Left ventricle myocardium superior (tissue), 1 donor: ENCODE data around the gene CCL4. TPM values are rescaled to one million over a fixed set of nuclear protein-coding genes. Genes with fewer than 3 reads are reported as not detected.
A peak's percentile ranks its signal among the peaks of the same experiment; 100 is the strongest.
"Not testable (repeated sequence)": the region's sequence is repeated elsewhere in the genome, so short reads cannot be mapped to it uniquely, and the experiment has no call there.

Experiments used
- ATAC-seq: fragments of 200-7000 bp; cut with Tn5 transposase; one replicate; pipeline ENCODE4 v1.9.1; 2020; ENCODE audit warnings: mild to moderate bottlenecking, moderate library complexity
- DNase-seq: peaks from one replicate; pipeline ENCODE4 v3.0.0-alpha.2; 2020
- intact Hi-C: fragments of 100-400 bp; cut with micrococcal nuclease; formaldehyde crosslinking; loops from one replicate; pipeline ENCODE4 v1.11.0; 2022
- long read RNA-seq: library from polyadenylated mRNA; unstranded; transcript quantifications from one replicate; pipeline ENCODE4 v2.0.0, GENCODE V29; 2021
- total RNA-seq: library from RNA; stranded (reverse); fragmentation: NEBNext Ultra II Directional; extraction: Animal tissue kit (Norgen Biotek cat#: 25700); gene quantifications from one replicate; pipeline ENCODE4 v1.2.1, GENCODE V29; 2021
- donor health status: DM: no; HTN: yes; CAD: no; lungs with severe emphysema.

CCL4 gene
- 0.74 TPM for total RNA-seq
- long read RNA-seq, partial matches to known transcripts: 1 of 2 reads
- long read RNA-seq, other reads (novel, unspliced or antisense): 0 of 2 reads

DNA sequence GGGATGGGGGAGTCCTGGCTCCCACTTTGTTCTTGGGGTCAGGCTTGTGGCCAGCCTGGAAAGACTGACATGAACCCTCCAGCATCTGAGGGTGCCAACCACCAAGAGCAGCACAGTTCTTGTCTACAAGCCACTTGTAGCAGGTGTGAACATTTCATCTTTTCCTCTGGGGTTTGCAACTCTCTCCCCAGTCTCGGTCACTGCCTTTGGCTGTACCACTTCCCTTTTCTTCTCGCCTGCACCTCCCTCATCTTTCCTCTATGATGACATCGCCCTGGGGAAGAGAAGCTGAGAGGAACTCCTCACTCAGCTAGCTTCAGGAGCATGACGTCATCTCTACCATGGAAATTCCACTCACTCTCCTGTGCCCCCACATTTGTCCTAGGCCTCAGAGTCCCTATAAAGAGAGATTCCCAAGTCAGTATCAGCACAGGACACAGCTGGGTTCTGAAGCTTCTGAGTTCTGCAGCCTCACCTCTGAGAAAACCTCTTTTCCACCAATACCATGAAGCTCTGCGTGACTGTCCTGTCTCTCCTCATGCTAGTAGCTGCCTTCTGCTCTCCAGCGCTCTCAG is at the start of gene CCL4:
Gene CCL4 (plus strand): TSS at position 427 of the 575 bp plus-strand sequence. CDS start 79 bp downstream, at position 506.
- intact Hi-C loops, DNase-seq: not testable (repeated sequence)
- peak; percentile 80 for ATAC-seq

DNA sequence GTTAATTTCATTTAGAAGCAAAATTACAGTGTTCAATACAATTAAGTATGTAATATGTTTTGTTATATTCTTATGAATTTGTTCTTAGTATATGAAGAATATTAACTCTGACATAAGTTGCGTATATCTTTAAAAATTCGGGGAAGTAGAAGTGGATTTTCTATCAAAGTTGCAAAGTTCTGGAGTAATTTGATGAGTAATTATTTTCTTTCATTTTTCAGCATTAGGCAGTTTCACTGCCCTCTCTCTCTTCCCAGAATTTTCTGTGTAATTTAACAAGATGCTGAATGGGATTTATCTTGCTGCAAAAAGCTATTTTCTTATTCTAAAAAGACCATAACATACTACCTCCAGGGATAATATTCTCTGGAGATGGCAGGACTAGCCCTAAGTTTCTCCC is 48.5 kb upstream of the CCL4 start:
- intact Hi-C loops: no loop called here
- DNase-seq (no peak), ATAC-seq (no peak)

DNA sequence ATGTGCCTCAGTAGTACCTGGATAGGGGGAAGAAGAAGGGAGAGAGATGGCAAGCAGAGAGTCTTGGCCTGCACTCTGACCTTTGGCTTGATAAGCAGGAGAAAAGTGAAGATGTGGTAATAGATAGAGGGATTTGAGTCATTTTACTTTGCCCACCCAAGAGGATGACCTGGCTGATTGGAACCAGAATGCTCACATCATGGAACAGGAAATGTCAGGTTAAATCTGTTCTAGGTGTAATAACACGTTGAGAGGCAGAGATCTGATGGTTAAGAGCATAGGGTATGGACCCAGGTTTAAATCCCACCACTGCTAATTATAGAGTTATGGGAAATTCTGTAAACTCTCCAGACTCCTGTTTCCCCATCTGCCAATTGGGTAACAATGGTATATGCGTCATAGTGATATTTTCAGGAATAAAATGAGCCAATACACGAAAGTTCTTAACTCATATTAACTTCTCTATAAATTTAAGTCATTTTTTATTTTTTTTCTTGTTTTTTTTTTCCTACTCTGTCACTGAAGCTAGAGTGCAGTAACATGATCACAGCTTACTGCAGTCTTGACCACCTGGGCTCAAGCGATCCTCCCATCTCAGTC is 47.6 kb upstream of the CCL4 start:
- intact Hi-C loops: no loop called here
- ATAC-seq (no peak), DNase-seq (no peak)

DNA sequence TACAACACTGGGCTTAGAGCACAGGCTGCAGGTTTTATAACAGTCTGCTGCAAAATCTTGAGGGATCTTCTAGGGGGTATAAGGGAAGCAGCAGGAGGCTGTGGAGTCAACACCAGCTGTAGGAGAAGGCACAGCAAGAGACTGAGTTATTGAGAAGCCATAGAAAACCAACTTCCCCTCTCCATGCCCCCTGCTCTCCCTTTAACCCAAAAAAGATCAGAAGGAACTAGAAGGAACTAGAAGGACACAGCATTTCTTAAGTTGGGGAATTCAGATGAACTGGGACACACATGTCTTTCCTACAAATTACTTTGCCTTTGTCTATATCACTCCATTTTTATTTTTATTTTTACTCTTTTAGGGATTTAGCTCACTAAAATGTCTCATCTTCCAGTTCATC is 45.7 kb upstream of the CCL4 start:
- intact Hi-C loops: no loop called here
- ATAC-seq (no peak), DNase-seq (no peak)

DNA sequence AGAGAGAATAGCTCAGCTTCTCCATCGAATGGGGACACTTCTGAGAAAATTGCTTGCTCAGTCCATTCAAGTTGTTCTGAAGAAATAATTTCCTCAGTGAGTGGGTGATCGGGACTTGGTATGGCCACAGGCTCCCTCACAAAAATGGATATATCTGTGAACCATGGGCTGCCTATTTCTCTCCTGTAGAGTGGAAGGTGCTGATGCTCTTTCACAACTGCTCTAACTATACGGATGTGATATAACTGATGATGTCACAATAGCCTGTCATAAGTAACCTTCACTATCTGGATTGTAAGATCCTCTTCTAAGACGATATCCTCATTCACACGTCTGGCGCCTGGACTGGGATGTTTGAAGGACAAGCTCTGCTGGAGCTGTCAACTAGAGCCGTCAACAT is 44.2 kb upstream of the CCL4 start:
- intact Hi-C loops: no loop called here
- ATAC-seq: no peak
- DNase-seq: no peak

DNA sequence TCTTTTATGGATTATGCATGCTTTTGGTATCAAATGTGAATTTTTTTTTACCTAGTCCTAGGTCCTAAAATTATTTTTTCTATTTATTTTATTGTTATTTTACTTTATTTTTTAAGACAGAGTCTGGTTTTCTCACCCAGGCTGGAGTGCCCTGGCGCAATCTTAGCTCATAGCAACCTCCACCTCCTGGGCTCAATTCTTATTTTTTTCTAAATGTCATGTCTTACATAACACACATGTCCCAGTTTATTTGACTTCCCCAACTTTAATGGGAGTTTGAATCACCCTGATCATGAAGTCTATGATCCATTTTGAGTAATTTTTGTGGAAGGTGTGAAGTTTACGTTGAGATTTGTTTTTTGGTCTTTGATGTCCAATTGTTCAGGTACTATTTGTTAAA is 42.8 kb upstream of the CCL4 start:
- DNase-seq: no peak
- no peak for ATAC-seq
- intact Hi-C loops: no loop called here

DNA sequence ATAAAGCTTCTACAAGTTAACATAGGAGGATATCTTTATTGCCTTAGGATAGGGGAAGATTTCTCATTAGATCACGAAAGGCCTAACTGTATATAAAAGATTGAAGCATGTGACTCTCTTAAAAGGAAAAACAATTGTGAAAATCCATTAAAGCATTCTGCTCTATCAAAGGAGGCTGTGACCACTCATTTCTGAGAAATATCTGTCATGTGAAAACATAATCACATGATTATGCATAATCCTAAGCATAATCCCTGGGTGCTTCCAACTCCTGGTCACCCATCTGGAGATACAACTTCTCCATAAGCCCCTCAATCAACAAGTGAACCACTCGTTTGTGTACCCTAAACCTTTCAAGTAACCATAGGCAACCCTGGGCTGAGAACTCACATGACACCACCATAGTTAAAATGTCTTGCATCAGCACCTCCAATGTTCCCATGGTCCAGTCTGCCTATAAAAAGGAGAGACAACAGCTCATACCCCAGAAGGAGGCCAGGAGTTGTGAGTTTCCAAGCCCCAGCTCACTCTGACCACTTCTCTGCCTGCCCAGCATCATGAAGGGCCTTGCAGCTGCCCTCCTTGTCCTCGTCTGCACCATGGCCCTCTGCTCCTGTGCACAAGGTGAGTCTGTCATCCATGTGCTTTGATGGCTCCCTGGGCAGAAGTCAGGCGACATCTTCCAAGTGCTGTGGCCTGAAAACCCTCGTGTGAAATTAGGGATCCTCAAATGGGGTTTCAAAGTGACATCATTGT is 39.7 kb upstream of the CCL4 start, which contains the start of gene CCL18:
Gene CCL18 (plus strand): TSS at position 487 of the 756 bp plus-strand sequence. CDS start 71 bp downstream, at position 558.
- no peak for ATAC-seq
- DNase-seq: no peak
- intact Hi-C loops: no loop called here

DNA sequence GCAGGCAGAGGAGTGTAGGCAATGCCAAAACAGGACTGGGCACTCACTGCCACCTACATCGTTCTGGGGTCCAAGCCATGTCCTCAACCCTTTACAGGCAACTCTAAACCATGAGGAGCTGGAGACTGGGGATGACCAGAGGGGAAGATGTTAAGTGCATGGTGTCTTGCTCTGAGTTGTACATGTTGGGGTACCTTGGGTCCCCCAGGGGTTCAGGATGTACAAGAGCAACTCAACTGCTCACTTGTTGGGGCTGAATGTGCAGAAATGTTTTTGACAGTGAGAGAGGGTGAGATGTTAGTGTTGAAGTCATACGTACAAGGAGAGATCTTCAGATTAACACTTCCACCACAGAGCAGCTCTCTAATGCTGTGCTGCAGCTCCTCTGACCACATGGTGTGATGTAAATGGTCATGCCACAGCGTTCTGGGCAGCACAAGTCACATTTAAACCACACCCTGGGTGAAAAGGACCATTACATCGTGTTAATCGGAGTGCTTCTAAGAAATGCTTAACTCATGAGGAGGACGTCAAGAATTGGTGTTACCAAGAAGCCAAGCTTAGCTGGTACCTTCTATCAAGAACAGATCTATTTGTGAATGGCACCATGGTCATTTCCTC is 37.2 kb upstream of the CCL4 start:
- peak; percentile 33 for ATAC-seq
- no peak for DNase-seq
- intact Hi-C loops: no loop called here

DNA sequence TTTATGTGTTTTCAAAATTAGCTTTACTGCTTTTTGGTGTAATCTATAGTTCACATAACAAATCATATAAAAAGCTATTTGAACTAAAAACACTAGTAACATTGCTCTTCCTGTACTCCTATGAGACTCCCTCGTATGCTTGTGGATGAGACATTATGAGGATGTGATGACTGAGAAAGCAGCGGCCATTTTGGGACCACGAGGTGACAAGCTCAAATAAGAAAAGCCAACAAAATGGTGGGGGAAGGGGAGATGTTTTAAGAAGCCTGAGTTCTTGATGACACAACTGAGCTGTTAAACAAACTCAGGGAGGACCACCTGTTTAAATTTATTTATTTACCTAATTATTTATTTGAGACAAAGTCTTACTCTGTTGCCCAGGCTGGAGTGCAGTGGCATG is 35.1 kb upstream of the CCL4 start:
- DNase-seq: no peak
- intact Hi-C loops: no loop called here

DNA sequence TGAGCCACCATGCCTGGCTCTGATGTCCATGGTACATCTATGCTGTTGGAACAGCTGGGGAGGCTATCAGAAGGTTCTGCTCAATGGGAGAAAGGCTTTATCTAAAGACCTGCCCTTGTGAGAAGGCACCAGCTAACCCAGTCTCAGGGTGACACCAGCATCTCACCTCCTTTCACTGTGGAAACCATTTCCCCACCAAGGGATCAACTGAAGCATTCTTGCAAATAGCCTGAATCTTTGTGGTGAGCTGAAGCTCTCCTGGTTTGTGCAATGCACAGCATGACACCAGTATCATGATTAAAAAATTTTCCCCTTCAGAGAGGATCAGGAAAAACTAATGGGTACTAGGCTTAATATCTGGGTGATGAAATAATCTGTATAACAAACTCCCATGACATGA is 34.5 kb upstream of the CCL4 start:
- DNase-seq (no peak), ATAC-seq (no peak)
- intact Hi-C loops: no loop called here

More for the DNA sequence above, 35.1 kb upstream of the CCL4 start:
- ATAC-seq: no peak

DNA sequence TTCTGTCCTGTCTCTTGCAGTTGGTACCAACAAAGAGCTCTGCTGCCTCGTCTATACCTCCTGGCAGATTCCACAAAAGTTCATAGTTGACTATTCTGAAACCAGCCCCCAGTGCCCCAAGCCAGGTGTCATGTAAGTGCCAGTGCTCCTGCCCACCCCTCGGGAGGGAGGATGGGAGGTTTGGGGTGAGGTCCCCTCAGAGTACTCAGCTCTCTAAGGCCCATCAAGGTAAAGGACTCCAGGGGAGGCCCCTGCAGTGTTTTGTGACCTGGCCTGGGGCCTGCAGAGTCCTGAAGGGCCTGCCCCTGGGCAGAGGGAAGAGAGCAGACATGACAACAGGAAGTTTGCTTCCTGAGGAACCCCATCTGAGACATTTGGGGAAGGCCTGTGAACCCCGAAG is 33.2 kb upstream of the CCL4 start:
- no peak for ATAC-seq
- intact Hi-C loops: loop anchor here (10.0 kb wide), 1 partner anchor 96 kb away; no protein-coding TSS in a partner anchor
- DNase-seq: no peak

DNA sequence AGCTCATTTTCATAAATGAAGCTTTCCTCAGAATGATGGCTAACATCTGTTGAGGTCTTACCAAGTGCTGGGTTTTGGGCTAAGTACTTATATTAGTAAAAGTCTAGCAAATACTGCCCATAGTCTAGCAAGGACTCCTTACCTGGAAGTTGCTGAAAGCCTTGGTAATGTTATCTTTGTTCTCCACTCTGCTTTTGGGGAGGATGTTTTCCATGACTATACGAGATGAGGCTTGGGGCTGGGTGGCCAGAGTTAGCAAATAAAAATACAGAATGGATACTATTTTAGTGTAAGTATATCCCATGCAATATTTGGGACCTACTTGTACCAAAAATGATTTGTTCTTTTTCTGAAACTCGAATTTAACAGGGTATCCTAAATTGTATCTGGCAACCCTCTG is 31.9 kb upstream of the CCL4 start:
- ATAC-seq (no peak), DNase-seq (no peak)
- intact Hi-C loops: loop anchor here (10.0 kb wide), 1 partner anchor 97 kb away; no protein-coding TSS in a partner anchor

DNA sequence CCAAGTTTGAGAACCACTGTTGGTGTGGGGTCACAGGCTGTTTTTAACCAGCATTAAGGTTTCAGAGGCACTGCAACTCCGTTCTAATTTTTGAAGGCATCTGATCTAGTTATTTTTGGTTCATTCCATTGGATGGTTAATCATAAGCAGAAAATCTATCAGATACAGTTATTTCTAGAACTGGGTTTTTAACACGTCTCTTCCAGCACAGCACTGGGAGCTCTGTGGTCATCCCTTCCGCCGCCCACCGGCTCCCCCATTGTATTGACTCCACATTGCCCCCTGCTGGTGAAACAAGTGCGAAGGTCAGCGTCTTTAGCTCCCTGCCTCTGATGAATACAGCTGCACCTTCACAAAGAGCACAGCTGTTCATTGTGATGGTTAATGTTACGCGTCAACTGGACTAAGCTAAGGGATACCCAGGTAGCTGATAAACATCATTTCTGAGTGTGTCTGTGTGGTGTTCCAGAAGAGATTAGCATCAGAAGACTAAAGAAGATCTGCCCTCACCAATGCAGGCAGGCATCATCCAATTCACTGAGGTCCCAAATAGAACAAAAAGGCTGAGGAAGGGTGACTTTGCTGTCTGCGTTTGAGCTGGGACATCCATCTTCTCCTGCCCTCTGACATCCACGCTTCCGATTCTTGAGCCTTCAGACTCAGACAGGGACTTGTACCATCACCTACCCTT is 31.1 kb upstream of the CCL4 start:
- DNase-seq (peak; percentile 58), ATAC-seq (no peak)
- intact Hi-C loops: loop anchor here (10.0 kb wide), 1 partner anchor 98 kb away; no protein-coding TSS in a partner anchor

DNA sequence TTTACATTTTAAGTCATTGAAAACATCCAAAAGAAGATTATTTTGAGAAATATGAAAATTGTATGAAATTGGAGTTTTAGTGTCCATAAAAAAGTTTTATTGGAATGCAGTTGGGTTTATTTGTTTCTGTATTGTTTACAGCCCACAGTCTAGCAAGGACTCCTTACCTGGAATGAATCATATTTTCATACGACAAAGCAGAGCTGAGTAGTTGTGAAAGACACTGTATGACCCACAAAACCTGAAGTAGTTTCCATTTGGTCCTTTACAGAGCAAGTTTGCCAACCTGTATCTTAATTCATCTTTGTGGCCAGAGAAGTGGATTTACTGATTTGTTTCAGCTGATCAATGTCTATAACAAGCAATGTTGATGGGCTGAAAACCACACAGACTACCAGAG is 29.3 kb upstream of the CCL4 start:
- DNase-seq: no peak
- no peak for ATAC-seq
- intact Hi-C loops: loop anchor here (10.0 kb wide), 1 partner anchor 100 kb away; no protein-coding TSS in a partner anchor

DNA sequence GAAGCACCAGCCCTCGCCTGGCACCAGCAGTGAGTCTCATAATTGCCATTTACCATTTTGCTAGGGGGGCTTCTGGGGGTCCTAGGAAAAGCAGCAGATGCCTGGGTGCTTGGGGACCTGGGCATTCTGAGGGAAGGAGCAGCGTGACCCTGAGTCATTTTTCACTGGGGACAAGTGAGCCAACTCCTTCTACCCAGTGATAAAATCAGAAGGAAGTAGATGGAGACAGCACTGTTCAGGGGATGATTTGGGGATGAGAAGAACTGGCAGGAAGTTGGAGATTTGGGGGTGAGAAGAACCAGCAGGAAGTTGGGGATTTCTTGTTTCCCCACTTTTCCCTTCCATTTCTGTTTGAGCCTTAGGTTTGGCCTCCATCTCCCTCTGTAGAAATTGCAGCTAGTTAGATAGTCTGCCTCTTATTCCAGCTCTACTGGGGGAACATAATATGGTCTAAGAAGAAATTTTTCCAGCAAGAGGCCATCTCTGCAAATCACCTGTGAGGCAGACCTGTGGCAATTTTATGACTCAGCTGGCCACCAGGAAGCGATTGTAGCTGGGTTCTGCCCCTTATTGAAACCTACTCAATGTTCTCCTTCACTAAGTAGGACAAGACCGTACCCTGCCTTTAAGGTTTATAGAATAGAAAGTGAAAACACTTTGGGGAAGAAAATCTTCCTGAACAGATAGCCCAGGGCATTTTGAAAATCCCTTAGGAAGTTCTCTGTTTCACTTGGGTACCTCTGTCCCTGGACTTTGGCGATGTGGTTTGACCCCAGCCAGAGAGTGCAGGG is 21.8 kb upstream of the CCL4 start:
- intact Hi-C loops: not testable (repeated sequence)

DNA sequence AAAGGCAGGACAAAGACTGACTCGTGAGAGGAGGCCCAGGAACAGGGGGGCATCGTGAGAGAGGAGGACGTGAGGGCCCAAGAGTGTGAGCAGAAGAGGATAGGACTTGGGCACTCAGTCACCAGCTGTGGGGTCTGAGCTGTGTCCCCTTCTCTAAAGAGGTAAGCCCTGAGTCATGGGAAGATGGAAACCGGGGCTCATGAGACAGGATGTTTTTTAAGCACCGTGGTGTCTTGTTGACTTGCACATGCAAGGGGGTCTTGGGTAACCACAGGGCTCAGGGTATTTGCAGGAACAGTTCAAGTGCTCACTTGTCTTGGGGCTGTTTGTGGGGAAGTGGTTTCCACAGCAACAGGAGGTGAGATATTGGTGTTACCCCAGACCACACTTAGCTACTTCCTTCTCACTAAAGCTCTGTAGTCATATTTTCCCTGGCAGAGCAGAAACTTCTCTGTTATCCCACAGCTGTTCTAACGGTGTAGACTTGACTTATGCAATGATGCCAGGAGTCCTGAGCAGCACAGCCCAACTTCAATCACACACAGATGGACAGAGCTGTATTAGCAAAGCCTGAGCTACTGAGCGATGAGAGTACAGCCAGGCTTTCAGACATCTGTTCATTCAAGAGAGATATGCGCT is 21.0 kb upstream of the CCL4 start:
- peak; percentile 90 for ATAC-seq
- intact Hi-C loops, DNase-seq: not testable (repeated sequence)

More for the DNA sequence above, 21.8 kb upstream of the CCL4 start:
- not testable (repeated sequence) for ATAC-seq, DNase-seq

DNA sequence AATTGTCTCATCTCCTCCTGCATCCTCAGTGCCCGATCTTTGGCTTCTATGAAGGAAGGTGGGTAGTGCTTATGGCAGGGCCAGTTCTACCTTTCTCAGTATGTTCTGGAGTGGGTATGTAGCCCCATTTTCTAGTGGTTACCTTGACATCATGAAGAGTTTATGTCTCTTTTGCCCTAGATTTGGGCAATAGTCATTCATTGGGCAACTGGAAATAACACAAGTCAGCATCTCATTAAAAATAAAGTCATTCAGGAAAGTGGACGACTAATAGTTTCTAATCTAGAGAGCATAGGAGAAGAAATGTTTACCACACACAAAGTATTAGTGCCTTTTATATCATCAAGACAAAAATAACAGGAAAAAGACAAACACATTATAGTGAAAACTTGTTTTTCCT is 19.9 kb upstream of the CCL4 start:
- ATAC-seq, intact Hi-C loops, DNase-seq: not testable (repeated sequence)

DNA sequence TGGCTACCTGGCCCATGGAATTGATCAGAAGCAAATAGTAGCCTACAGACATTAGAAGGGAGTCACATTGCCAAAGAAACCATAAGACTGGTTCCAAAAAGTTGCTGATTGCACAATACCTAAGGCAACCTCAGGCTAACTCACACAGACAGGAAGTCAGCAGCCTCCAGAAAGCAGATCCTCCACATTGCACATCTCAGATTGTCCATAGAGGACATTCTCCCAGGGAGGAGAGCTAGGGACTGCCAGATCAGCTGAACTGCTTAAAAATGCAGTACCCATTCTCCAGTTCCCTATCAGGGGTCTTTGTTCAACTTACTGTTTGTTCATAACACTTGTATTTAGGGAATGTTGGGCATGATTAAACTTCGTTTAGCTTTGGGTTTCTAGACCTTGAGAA is 17.9 kb upstream of the CCL4 start:
- intact Hi-C loops: no loop called here
- DNase-seq: no peak
- ATAC-seq: peak; percentile 76
